Measurements from ENCODE around the gene DNAJC6. TPM values are rescaled to one million over a fixed set of nuclear protein-coding genes. Genes with fewer than 3 reads are reported as not detected.
A peak's percentile ranks its signal among the peaks of the same experiment; 100 is the strongest.
"Not testable (repeated sequence)": the region's sequence is repeated elsewhere in the genome, so short reads cannot be mapped to it uniquely, and the experiment has no call there.

DNAJC6 gene
- total RNA-seq, 1 donor from 2014 or later = 2.0 TPM

DNA sequence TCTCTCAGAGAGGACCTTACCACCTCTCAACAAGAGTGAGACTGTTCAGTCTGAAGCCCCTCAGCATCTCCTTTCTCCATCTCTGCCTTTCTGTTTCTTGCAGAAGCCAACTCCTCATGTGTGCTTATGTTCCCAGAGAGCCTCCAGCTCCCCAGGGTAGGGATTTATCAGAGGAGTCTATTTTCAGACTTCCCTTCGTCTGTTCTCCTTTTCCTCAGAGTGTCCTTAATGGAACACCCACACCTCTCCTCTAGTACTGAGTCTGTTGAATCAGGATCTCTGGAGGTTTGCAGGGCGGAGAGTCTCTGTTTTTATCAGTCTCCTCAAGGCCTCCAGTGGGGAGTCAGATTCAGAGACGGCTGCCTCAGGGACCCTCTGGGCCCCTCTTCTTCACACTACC lies 25.1 kb upstream of the DNAJC6 start:
- no peak for DNase-seq (ENCODE audit: missing footprints)
- intact Hi-C loops (cut with DNase I) = no loop called here
- ATAC-seq = no peak

DNA sequence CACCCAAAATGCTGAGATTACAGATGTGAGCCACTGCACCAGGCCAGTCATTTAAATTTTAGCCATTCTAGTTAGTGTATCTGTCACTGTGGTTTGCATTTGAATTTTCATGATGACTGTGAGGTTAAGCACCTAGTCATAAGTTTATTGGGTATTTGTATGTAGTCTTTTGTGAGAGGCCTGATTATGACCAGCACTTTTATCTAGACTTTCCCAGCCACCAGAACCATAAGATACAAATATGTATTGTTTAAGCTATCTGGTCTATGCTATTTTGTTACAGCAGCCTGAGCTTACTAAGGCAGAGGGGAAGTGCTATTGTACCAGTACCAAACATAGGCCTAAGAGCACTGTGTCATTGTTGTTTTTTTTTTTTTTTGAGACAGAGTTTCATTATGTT lies 19.9 kb upstream of the DNAJC6 start:
- intact Hi-C loops (cut with DNase I) = no loop called here
- ATAC-seq (no peak), DNase-seq (ENCODE audit: missing footprints) (no peak)

DNA sequence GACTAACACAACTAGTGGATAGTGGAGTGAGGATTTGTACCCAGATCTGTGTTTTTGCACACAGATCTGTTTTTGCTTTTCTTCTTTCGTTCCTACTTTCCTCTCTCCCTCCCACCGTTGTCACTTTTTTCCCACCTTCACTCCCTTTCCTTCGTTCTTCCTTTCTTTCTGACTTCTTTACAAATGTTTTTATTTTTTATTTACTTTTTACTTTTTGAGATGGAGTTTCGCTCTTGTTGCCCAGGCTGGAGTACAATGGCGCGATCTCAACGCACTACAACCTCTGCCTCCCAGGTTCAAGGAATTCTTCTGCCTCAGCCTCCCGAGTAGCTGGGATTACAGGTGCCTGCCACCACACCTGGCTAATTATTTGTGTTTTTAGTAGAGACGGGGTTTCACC lies 17.5 kb upstream of the DNAJC6 start:
- DNase-seq (ENCODE audit: missing footprints); intact Hi-C loops (cut with DNase I); ATAC-seq: not testable (repeated sequence)

DNA sequence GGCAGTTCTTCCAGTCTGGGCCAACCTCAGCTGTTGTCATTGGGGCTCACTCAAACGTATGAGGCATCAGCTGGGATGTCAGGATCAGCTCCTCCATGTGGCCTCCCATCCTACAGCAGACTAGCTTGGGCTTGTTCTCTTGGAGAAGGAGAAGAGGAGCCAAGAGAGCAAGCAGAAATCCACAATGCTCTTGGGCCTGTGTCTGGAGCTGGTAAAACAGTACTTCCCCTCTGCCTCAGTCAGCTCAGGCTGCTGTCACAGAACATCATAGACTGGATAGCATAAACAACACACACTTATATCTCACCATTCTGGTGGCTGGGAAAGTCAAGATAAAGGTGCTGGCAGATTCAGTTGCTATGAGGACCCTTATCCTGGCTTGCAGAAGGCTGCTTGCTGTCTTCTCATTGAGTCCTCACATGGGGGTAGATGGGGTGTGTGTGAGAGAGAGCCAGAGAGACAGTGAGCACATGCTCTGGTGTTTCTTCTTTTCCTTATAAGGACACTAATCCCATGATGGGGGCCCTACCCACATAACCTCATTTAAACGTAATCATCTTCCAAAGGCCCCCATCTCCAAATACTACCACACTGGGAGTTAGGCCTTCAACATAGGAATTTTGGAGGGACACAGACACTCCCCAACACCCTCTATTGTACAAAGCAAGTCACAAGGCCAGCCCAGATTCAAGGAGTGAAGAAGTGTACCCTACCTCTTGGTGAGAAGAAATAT lies 16.3 kb upstream of the DNAJC6 start:
- intact Hi-C loops (cut with DNase I) = no loop called here
- no peak for ATAC-seq
- DNase-seq (ENCODE audit: missing footprints) = no peak

DNA sequence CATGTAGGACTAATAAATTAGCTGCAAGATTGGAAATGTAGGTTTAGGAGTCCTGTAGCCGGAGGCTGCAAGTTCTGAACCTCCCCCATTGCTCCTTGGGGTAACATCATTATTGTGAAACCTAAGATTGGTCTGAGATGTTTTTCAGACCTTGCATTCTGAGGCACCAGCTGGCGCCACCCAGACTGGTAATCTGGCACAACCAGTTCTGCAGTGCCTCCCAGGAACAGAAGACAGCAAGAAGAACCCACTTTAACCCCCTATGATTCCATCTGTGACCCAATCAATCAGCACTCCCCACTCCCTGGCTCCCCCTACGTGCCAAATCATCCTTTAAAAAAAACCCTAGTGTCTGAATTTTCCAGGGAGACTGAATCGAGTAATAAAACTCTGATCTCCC lies 11.6 kb upstream of the DNAJC6 start:
- intact Hi-C loops (cut with DNase I) = no loop called here
- DNase-seq (ENCODE audit: missing footprints) = no peak
- no peak for ATAC-seq

DNA sequence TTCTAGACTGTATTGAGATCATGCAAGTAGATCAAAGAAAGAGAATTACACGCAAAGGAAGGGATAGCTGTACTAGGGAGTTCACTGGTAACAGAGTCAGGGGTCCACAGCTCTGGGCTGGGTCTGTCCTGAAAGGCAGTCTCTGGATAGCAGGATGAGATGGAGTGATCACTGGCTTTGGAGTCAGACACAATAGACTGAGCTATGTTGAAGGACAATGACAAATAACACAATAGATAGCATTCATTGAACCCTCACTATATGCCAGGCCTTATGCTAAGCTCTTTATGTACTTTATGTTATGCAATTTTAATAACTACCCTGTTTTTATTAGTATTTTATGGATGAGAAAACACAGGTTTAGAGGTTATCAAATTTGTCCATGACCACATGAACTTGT lies 10.0 kb upstream of the DNAJC6 start:
- ATAC-seq = no peak
- no peak for DNase-seq (ENCODE audit: missing footprints)
- intact Hi-C loops (cut with DNase I) = no loop called here

DNA sequence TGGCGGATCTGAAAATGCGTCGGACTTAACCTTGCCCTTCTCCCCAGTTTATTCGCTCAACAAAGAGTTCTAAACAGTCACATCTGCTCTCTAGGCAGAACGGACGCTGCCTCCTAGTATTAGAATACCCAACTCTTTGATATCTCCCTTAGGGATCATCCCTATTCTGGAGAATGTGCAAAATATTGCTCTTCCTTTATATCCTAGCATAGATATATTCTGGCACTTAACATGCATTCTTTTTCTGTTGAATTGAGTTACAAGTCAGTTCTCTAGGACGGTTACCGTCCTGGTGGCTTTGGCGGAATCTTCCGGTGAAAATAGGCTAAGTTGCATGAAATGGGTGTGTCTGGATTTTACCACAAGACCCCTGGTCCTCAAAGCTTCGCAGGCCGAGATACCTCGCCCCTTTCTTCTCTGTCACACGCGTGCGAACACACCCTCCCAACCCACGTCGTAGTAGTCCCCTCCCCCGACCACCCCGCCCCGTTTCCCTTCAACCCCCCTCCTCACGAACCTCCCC lies 501 bp upstream of the DNAJC6 start:
- DNase-seq (ENCODE audit: missing footprints) (no peak), ATAC-seq (no peak)
- intact Hi-C loops (cut with DNase I) = no loop called here

DNA sequence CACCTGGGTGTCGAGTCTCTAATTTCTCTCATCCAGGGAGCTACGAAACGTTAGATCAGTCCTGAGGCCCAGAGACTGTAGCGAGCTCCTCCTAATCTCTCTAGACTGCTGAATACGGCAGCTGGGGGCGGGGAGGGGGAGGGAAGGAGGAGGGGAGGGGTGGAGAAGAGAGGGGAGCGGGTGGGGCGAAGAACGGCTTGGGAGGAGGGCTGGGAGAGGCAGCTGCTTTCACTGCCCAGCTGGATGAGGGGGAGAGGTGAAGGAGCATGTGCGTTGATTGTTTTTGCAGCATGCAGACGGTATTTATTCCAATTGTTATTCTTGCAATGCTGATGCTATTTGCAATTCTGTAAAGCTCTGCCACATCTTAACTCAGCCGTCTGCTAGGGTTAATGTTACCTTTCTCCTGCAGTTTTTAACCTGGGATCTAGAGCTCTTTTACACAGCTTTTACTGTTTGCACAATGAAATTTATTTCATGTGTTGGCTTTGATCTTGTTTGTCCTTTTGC lies 790 bp downstream of the DNAJC6 start:
- DNase-seq (ENCODE audit: missing footprints) (no peak), ATAC-seq (peak; percentile 45)
- intact Hi-C loops (cut with DNase I) = no loop called here

DNA sequence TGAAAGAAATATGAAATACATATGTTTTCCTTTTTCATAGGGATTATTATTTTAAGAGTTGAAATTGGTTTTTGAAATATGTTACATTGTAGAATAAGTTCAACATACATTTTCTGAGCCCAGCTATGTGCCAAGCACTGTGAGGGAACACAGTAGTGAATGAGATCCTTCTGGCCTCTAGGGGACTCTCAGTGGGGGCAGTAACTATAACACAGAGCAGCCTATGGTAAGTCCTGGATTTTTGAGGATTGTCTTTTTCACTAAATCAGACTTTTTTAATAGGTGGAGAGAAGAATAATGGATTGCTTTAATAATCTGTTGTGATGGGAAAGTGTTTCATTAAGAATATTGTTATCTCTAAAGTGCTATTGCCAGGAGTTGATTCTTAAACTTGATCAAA lies 2.4 kb downstream of the DNAJC6 start:
- intact Hi-C loops (cut with DNase I) = no loop called here
- ATAC-seq (no peak), DNase-seq (ENCODE audit: missing footprints) (no peak)

DNA sequence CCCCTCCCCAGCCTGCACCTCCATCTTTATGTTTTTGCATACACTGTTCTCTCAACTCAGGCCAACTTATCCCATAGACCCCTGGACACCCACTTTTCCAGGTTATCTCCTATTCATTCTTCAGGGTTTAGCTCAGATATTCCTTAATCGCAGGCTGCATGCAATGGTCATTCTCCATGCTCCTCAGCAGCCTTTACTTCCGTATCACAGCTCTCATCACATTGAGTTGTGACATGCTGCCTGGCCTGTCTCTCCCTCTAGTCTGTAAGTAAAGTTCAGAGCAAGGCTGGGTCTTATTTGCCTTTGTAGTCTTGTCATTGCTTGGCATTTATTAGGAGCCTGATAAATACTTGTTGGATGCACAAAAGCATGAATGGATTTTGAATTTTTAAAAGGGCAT lies 6.9 kb downstream of the DNAJC6 start:
- intact Hi-C loops (cut with DNase I) = no loop called here
- DNase-seq (ENCODE audit: missing footprints) (no peak), ATAC-seq (no peak)

DNA sequence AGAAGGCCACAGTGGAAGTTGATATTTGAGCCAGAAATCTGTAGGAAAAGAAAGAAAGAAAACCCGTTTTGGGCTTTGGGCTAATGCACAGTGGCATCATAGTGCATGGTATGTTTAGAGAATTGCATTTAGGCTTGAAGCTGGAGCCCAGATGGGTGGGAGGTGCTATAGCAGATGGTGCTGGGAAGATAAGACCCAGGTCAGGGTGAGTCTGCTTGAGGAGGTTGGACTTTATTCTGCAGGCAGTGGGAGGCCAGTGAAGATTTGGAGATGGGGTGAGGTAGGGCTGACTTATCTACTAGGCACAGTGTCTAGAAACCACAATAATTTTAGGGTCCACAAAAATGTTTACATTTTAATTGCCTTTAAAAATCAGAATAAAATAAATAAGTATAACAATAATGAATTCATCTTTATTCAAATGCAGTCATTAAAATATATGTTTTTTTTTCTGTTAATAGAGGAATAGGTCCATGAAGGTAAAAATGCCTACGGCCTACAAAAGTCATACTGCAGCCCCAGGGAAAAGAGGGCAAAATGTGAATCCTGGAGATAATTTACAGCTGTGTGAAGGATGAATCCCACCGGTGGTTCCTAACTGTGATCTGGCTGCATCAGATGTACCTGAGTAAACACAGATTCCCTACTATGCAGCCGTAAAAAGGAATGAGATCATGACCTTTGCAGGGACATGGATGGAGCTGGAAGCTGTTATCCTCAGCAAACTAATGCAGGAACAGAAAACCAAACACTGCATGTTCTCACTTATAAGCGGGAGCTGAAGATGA lies 8.7 kb downstream of the DNAJC6 start:
- ATAC-seq (no peak), DNase-seq (ENCODE audit: missing footprints) (no peak)
- intact Hi-C loops (cut with DNase I) = no loop called here

DNA sequence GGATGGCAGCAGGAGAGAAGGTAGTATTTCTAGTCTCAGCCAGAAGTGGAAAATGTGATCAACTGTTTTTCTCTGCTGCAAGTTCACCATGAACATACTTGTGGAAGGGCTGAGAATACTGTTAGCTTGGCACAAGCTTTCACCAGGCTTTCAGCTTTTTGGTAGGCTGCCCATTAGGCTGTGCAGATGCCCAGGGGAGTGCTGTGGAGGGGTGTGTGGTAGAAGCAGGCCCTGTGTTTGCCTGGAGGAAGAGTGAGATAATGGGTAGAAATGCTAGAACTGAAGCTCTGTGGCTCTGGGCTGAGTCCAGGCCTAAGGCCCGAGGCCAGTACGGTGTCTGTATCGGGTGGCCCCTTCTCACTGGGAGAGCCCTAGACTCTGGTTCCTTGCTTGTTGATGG lies 9.8 kb downstream of the DNAJC6 start:
- intact Hi-C loops (cut with DNase I) = no loop called here
- ATAC-seq (peak; percentile 48), DNase-seq (ENCODE audit: missing footprints) (no peak)

DNA sequence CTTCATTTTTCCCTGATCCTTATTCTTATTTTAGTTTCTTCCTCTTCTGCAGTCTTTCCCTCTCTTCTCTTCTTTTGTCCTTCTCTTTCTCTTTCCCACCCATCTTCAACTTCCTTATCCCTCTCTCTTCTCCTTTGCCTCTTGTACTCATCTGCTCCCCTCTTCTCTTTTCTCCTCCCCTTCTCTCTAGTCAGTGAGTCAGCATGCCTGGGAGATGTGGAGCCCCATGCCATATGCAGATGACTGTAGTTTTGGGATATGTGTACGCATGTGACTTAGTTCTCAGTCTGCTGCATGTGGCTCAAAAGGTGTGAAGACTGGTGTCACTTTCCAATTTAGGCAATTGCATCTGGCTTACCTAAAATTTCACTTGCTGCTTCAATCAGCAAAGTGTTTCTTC lies 10.4 kb downstream of the DNAJC6 start:
- intact Hi-C loops (cut with DNase I) = no loop called here
- DNase-seq (ENCODE audit: missing footprints) = no peak

DNA sequence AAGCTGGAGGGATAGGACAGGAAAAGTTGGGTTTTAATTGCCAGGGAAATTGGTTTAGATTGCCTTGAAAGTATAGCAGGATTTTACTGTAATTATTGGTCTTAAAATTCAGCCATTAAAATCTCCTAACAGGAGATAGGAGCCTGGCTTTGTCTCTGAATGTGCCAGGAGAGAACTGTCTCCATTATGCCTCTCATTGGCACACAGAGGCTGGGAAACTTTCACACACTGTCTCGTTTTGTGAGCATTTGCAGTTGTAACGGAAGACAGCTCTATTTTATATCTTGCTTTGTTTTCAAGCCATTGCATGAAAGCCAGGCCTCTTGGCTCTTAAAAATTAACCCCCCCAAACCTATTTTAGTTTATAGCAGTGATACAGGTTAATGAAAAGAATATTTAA lies 12.5 kb downstream of the DNAJC6 start:
- intact Hi-C loops (cut with DNase I) = no loop called here
- ATAC-seq = no peak
- no peak for DNase-seq (ENCODE audit: missing footprints)

More for the DNA sequence above, 10.4 kb downstream of the DNAJC6 start:
- no peak for ATAC-seq

DNA sequence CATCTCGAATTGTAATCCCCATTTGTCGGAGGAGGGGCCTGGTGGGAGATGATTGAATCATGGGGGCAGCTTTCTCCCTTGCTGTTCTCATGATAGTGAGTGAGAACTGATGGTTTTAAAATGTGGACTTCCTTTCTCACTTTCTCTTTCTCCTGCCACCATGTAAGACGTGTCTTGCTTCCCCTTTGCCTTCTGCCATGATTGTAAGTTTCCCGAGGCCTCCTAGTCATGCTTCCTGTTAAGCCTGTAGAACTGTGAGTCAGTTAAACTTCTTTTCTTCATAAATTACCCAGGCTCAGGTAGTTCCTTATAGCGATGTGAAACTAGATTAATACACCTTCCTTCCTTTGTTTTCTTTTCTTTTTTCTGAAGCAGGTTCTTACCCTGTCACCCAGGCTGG lies 13.9 kb downstream of the DNAJC6 start:
- intact Hi-C loops (cut with DNase I) = no loop called here
- ATAC-seq = no peak
- no peak for DNase-seq (ENCODE audit: missing footprints)

DNA sequence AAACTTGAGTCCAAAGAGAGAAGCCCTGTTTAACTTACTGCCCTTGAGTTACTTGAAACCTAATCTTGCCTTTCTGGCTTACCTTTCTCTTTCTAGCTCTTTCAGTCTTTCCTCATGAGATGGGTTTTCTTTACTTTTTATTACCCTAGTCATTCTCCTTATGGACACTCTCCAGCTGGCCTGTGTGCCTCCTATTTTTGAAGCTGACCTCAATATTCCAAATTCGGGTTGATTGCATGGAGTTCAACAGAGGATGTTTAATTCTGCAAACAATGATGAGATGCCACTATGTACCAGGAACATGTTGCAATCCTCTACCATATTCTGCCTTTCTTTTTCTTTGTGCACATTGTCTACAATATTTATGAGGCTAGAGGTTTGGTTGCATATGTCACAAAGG lies 20.7 kb downstream of the DNAJC6 start:
- ATAC-seq = no peak
- intact Hi-C loops (cut with DNase I) = no loop called here
- no peak for DNase-seq (ENCODE audit: missing footprints)

DNA sequence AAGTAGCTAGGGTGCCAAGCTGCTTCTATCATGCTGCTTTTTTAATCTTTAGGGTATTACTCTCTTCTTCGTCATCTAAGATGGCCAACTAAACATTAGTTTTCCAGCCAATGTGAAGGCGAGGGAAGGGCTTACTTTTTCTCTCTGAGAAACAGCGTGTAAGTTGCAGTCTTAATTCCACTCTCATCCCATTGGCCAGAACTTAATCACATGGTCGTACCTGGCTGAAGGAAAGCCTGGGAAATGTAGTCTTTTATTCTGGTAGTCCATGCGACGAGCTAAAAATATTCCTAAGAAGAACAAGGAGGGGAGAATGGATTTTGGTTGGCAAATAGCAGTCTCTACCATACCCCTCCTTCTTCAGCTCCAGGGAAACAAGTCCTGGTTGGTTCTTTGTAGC lies 21.5 kb downstream of the DNAJC6 start:
- DNase-seq (ENCODE audit: missing footprints) (no peak), ATAC-seq (no peak)
- intact Hi-C loops (cut with DNase I) = no loop called here

DNA sequence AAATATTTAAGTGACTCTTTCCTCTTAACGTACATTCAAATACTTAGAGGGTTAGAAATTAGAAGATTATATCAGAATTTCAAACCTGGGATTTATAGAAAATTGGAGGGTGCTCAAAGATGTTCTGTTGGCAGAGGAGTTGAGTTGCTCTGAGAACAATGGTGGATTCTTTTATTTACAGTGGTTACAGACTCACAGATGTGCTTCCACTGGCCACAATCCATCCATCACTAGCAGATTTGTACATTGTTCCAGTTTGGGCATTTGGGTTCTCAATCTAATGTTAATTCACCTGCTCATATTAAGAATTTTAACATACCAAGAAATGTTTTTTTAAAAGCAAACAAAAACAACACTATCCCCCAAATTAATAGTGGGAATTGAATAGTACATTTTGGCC lies 23.5 kb downstream of the DNAJC6 start:
- ATAC-seq = no peak
- intact Hi-C loops (cut with DNase I) = no loop called here
- DNase-seq (ENCODE audit: missing footprints) = no peak

DNA sequence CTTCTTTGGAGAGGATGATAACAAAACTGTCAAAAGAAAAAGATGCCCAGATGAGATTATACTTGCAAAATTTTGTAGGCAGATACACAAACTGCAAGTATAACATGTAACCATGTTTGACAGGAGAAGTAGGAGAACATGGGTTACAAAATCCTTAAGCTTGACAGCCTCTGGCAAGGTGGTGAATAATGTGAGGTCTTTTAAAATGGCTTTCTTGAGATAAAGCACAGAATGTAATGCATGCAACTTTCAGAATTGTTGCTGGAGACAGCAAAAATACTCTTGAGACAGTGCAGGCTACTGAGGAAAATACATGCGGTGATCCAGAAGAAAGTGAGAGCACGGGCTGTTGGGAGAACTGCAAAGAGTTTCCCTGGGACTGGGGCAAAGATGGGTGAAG lies 24.7 kb downstream of the DNAJC6 start:
- DNase-seq (ENCODE audit: missing footprints) = no peak
- ATAC-seq = no peak
- intact Hi-C loops (cut with DNase I) = no loop called here

DNA sequence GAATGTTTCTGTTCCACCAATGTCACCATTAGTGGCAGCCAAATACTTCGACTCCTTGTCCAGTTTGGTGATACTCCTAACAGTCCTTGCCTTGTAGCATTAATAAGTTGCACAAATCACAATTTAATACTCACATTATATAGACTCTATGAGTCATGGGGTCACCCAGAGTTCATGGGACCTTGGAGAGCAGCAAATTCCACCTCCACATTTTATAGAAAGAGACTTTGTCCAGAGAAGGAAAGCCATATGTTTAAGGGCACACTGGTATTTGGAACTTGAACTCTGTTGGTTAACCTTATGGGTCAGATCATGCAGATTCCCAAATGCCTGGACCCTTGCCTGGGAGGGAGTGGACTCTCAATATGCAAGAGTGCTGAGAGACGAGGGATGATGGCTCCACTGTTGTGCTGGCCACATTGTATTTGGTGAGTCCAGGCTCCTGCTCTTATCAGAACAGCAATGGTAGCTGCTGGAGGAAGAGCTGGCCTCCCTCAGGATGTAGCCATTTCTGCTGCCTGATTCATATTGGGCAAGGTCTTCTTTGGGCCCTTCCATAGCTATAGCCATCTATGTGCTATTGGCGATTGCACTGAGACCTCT lies 30.6 kb downstream of the DNAJC6 start:
- no peak for DNase-seq (ENCODE audit: missing footprints)
- intact Hi-C loops (cut with DNase I) = no loop called here
- no peak for ATAC-seq

All from Right ventricle myocardium inferior (tissue), 1 donor.